Hepatocyte (in vitro differentiated cells): ENCODE results near the gene AP2A2.

Experiments
- CTCF ChIP-seq: fragments of 200-600 bp; sonication (generic); IDR thresholded peaks from 2 replicates; pipeline ENCODE4 v1.5.1; 2016; ENCODE audit warnings: antibody characterized with exemption, mild to moderate bottlenecking; ENCODE audit not compliant: poor library complexity
- EZH2 ChIP-seq: fragments of 200-600 bp; sonication (generic); IDR thresholded peaks from 2 replicates; pipeline ENCODE4 v1.6.1; 2016; ENCODE audit warnings: antibody characterized with exemption, mild to moderate bottlenecking, borderline replicate concordance
- EZH2phosphoT487 ChIP-seq: fragments of 200-600 bp; sonication (generic); IDR thresholded peaks from one replicate; pipeline ENCODE4 v1.6.1; 2018; ENCODE audit warnings: antibody characterized with exemption, mild to moderate bottlenecking, low read depth, moderate library complexity; ENCODE audit not compliant: unreplicated experiment, severe bottlenecking

GRCh38 chr11:933936-934335, 8.3 kb downstream of the AP2A2 start:
- TF ChIP-seq CTCF (no peak), EZH2 (no peak), EZH2phosphoT487 (no peak)
